H9 (cell line): ENCODE data around the gene ZNF521. TPM values are rescaled to one million over a fixed set of nuclear protein-coding genes. Genes with fewer than 3 reads are reported as not detected.
A peak's percentile ranks its signal among the peaks of the same experiment; 100 is the strongest.

ENCODE experiments used
- DNase-seq: peaks from one replicate; pipeline ENCODE4 v3.0.0-alpha.2; 2017
- H2AFZ ChIP-seq: one replicate; pipeline ENCODE4 v1.6.1; 2013; ENCODE audit warnings: mild to moderate bottlenecking, low read length, control low read depth, moderate library complexity
- H2AK5ac ChIP-seq: 2 replicates; pipeline ENCODE4 v1.6.1; 2013; ENCODE audit warnings: low read length, control low read depth, mixed read lengths; ENCODE audit not compliant: insufficient read length
- H2BK120ac ChIP-seq: one replicate; pipeline ENCODE4 v1.6.1; 2013; ENCODE audit warnings: low read depth, mild to moderate bottlenecking, low read length, control low read depth, inconsistent platforms; ENCODE audit not compliant: poor library complexity, severe bottlenecking
- H2BK12ac ChIP-seq: 2 replicates; pipeline ENCODE4 v1.6.1; 2013; ENCODE audit warnings: low read length, control low read depth, mixed read lengths, low read depth; ENCODE audit not compliant: insufficient read length
- H2BK15ac ChIP-seq: 2 replicates; pipeline ENCODE4 v1.6.1; 2013; ENCODE audit warnings: low read depth, low read length, control low read depth
- H2BK20ac ChIP-seq: one replicate; pipeline ENCODE4 v1.6.1; 2013; ENCODE audit warnings: low read depth, mild to moderate bottlenecking, low read length, control low read depth, inconsistent platforms; ENCODE audit not compliant: poor library complexity, severe bottlenecking
- H2BK5ac ChIP-seq: 2 replicates; pipeline ENCODE4 v1.6.1; 2013; ENCODE audit warnings: low read length, control low read depth, mixed read lengths; ENCODE audit not compliant: insufficient read length
- H3K14ac ChIP-seq: 2 replicates; pipeline ENCODE4 v1.6.1; 2013; ENCODE audit warnings: low read length, control low read depth; ENCODE audit not compliant: insufficient read depth
- H3K18ac ChIP-seq: 2 replicates; pipeline ENCODE4 v1.6.1; 2013; ENCODE audit warnings: low read depth, mild to moderate bottlenecking, mixed read lengths, low read length, control low read depth; ENCODE audit not compliant: insufficient read length
- H3K23ac ChIP-seq: 2 replicates; pipeline ENCODE4 v1.6.1; 2013; ENCODE audit warnings: low read length, control low read depth, mixed read lengths, low read depth; ENCODE audit not compliant: insufficient read length
- H3K23me2 ChIP-seq: 2 replicates; pipeline ENCODE4 v1.6.1; 2013; ENCODE audit warnings: low read depth, mild to moderate bottlenecking, mixed read lengths, low read length, control low read depth; ENCODE audit not compliant: insufficient read length, poor library complexity, severe bottlenecking
- H3K27ac ChIP-seq: 2 replicates; pipeline ENCODE4 v1.5.1; 2013; ENCODE audit warnings: low read length, control low read depth, mixed read lengths, low read depth; ENCODE audit not compliant: insufficient read length
- H3K27me3 ChIP-seq: 2 replicates; pipeline ENCODE4 v1.6.1; 2013; ENCODE audit warnings: low read length, control low read depth, inconsistent platforms; ENCODE audit not compliant: insufficient read depth
- H3K4ac ChIP-seq: 2 replicates; pipeline ENCODE4 v1.6.1; 2013; ENCODE audit warnings: low read depth, mild to moderate bottlenecking, control low read depth, inconsistent platforms, low read length, moderate library complexity
- H3K4me1 ChIP-seq: 2 replicates; pipeline ENCODE4 v1.6.1; 2013; ENCODE audit warnings: low read length, control low read depth, inconsistent platforms; ENCODE audit not compliant: insufficient read depth
- H3K4me2 ChIP-seq: 2 replicates; pipeline ENCODE4 v1.6.1; 2013; ENCODE audit warnings: low read length, control low read depth, mixed read lengths; ENCODE audit not compliant: insufficient read length, insufficient read depth
- H3K56ac ChIP-seq: 2 replicates; pipeline ENCODE4 v1.6.1; 2013; ENCODE audit warnings: low read depth, mild to moderate bottlenecking, mixed read lengths, low read length, control low read depth; ENCODE audit not compliant: insufficient read length
- H3K79me1 ChIP-seq: 2 replicates; pipeline ENCODE4 v1.6.1; 2013; ENCODE audit warnings: low read depth, mild to moderate bottlenecking, moderate library complexity, low read length, control low read depth, inconsistent platforms; ENCODE audit not compliant: insufficient read depth, poor library complexity, severe bottlenecking
- H3K79me2 ChIP-seq: 2 replicates; pipeline ENCODE4 v1.6.1; 2013; ENCODE audit warnings: low read length, control low read depth, inconsistent platforms; ENCODE audit not compliant: insufficient read depth
- H3K9ac ChIP-seq: 2 replicates; pipeline ENCODE4 v1.6.1; 2013; ENCODE audit warnings: low read length, control low read depth, mixed read lengths; ENCODE audit not compliant: insufficient read length; ENCODE audit errors: extremely low read depth
- H3K9me3 ChIP-seq: one replicate; pipeline ENCODE4 v1.6.1; 2013; ENCODE audit warnings: low read depth, low read length, inconsistent platforms; ENCODE audit not compliant: control insufficient read depth
- H3T11ph ChIP-seq: one replicate; pipeline ENCODE4 v1.6.1; 2013; ENCODE audit warnings: mild to moderate bottlenecking, low read length, control low read depth, inconsistent platforms
- H4K20me1 ChIP-seq: one replicate; pipeline ENCODE4 v1.6.1; 2013; ENCODE audit not compliant: control insufficient read depth, insufficient read length, insufficient read depth
- H4K5ac ChIP-seq: 2 replicates; pipeline ENCODE4 v1.6.1; 2013; ENCODE audit warnings: low read depth, mild to moderate bottlenecking, mixed read lengths, low read length, control low read depth; ENCODE audit not compliant: insufficient read length
- H4K8ac ChIP-seq: replicated peaks from 2 replicates; pipeline ENCODE4 v1.6.1; 2013; ENCODE audit warnings: low read length, control low read depth, mixed read lengths, low read depth; ENCODE audit not compliant: insufficient read length
- H4K91ac ChIP-seq: 2 replicates; pipeline ENCODE4 v1.6.1; 2013; ENCODE audit warnings: low read depth, mild to moderate bottlenecking, moderate library complexity, mixed read lengths, low read length, control low read depth; ENCODE audit not compliant: insufficient read length
- H3K27ac Mint-ChIP-seq, 3 experiments: 2 replicates in 2 of 3; 3 replicates in 1 of 3; pipeline ENCODE4 v1.8.0; 2020 to 2021; ENCODE audit warnings: mixed read lengths in 3 of 3, mild to moderate bottlenecking in 1 of 3, moderate library complexity in 1 of 3
- H3K27me3 Mint-ChIP-seq: 2 replicates; pipeline ENCODE4 v1.8.0; 2021; ENCODE audit warnings: low read depth, mild to moderate bottlenecking, moderate library complexity, mixed read lengths
- H3K36me3 Mint-ChIP-seq, 3 experiments: 2 replicates in 2 of 3; 3 replicates in 1 of 3; pipeline ENCODE4 v1.8.0; 2020 to 2021; ENCODE audit warnings: low read depth in 3 of 3, mixed read lengths in 3 of 3; ENCODE audit not compliant: insufficient read depth in 1 of 3
- H3K4me1 Mint-ChIP-seq, 2 experiments: 2 replicates each; pipeline ENCODE4 v1.8.0; 2020; ENCODE audit warnings: mixed read lengths in 2 of 2
- H3K4me3 Mint-ChIP-seq, 2 experiments: 2 replicates in 1 of 2; 3 replicates in 1 of 2; pipeline ENCODE4 v1.8.0; 2020 to 2021; ENCODE audit warnings: mild to moderate bottlenecking in 2 of 2, mixed read lengths in 2 of 2, moderate library complexity in 1 of 2
- H3K9me3 Mint-ChIP-seq, 2 experiments: 2 replicates in 1 of 2; 3 replicates in 1 of 2; pipeline ENCODE4 v1.8.0; 2020; ENCODE audit warnings: mild to moderate bottlenecking in 2 of 2, mixed read lengths in 2 of 2, moderate library complexity in 1 of 2
- CTCF ChIP-seq: fragments of 200-600 bp; sonication (generic); conservative IDR thresholded peaks from 3 replicates; pipeline ENCODE4 v1.8.0; 2021; ENCODE audit warnings: antibody characterized with exemption, mild to moderate bottlenecking
- WGBS: extraction: QIAGEN DNeasy Blood & Tissue Kit; methylation state at CpG from one replicate; pipeline ENCODE4 v1.1.7; 2013; ENCODE audit warnings: missing lambda C conversion rate, low lambda C conversion rate, mixed read lengths; ENCODE audit not compliant: insufficient read length; ENCODE audit errors: extremely low coverage; 5-methylcytosine and 5-hydroxymethylcytosine counted together
- total RNA-seq: library from RNA; stranded (reverse); gene quantifications from 2 replicates; pipeline ENCODE4 v1.2.1, GENCODE V29; 2021

ZNF521 gene
- total RNA-seq, 1 experiment from 2014 or later, result 3.3 TPM

GRCh38 chr18:25316381-25317018 lies 35.5 kb downstream of the ZNF521 start:
- H3K4ac ChIP-seq, result no peak overlapping the region
- no peak overlapping the region for H4K8ac ChIP-seq
- no peaks in the 10 kb centered on the region for H4K20me1 ChIP-seq
- H2BK12ac ChIP-seq, result no peak overlapping the region
- no peak overlapping the region for H3K56ac ChIP-seq
- no peak overlapping the region for H2AFZ ChIP-seq
- Mint-ChIP-seq H3K9me3 (no peaks in the 10 kb centered on the region), H3K27me3 (no peaks in the 10 kb centered on the region), H3K36me3 (peaks cover 0 to 22% (median 4%) of the 10 kb centered on the region in 3 experiments; a peak in 3 of 7 replicates), H3K4me1 (peaks cover 3 to 36% of the 10 kb centered on the region in 2 experiments), H3K4me3 (no peak overlapping the region; a peak in 1 of 5 replicates), H3K27ac (peak overlapping the region in 1 of 3 experiments; percentile 56; a peak in 2 of 7 replicates)
- no peak overlapping the region for H3K9ac ChIP-seq
- no peak for TF ChIP-seq CTCF
- no peak overlapping the region for H3K4me2 ChIP-seq
- no peaks in the 10 kb centered on the region for H3K9me3 ChIP-seq
- no peak overlapping the region for H2BK15ac ChIP-seq
- no peaks in the 10 kb centered on the region for H3K4me1 ChIP-seq
- H2BK5ac ChIP-seq, result no peak overlapping the region
- no peak overlapping the region for H4K5ac ChIP-seq
- no peak overlapping the region for H2BK120ac ChIP-seq
- no peak overlapping the region for H3K23ac ChIP-seq
- no peaks in the 10 kb centered on the region for H3K27me3 ChIP-seq
- H3K18ac ChIP-seq, result no peak overlapping the region
- no peaks in the 10 kb centered on the region for H3K23me2 ChIP-seq
- no peaks in the 10 kb centered on the region for H3K79me1 ChIP-seq
- WGBS, result no CpG with 5 or more reads among the region's 9 CpGs
- H3K27ac ChIP-seq, result no peak overlapping the region
- DNase-seq, result no peak
- H3K79me2 ChIP-seq, result no peaks in the 10 kb centered on the region
- H2AK5ac ChIP-seq, result no peak overlapping the region
- no peak overlapping the region for H3K14ac ChIP-seq
- no peak overlapping the region for H2BK20ac ChIP-seq
- no peak overlapping the region for H3T11ph ChIP-seq
- H4K91ac ChIP-seq, result no peak overlapping the region
